Stimulated activated CD4-positive, alpha-beta T cell treated with anti-CD3 and anti-CD28 coated beads, Interleukin-1b, Interleukin-23, amount 100 ng/mL, for 48 hours (primary cell): Measurements from ENCODE around the gene URI1.
A peak's percentile ranks its signal among the peaks of the same experiment; 100 is the strongest.
"Not testable (repeated sequence)": the region's sequence is repeated elsewhere in the genome, so short reads cannot be mapped to it uniquely, and the experiment has no call there.

ENCODE experiments used
- DNase-seq: peaks from one replicate; pipeline ENCODE4 v3.0.0-alpha.2; 2020

URI1 gene, protein sequence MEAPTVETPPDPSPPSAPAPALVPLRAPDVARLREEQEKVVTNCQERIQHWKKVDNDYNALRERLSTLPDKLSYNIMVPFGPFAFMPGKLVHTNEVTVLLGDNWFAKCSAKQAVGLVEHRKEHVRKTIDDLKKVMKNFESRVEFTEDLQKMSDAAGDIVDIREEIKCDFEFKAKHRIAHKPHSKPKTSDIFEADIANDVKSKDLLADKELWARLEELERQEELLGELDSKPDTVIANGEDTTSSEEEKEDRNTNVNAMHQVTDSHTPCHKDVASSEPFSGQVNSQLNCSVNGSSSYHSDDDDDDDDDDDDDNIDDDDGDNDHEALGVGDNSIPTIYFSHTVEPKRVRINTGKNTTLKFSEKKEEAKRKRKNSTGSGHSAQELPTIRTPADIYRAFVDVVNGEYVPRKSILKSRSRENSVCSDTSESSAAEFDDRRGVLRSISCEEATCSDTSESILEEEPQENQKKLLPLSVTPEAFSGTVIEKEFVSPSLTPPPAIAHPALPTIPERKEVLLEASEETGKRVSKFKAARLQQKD

DNA sequence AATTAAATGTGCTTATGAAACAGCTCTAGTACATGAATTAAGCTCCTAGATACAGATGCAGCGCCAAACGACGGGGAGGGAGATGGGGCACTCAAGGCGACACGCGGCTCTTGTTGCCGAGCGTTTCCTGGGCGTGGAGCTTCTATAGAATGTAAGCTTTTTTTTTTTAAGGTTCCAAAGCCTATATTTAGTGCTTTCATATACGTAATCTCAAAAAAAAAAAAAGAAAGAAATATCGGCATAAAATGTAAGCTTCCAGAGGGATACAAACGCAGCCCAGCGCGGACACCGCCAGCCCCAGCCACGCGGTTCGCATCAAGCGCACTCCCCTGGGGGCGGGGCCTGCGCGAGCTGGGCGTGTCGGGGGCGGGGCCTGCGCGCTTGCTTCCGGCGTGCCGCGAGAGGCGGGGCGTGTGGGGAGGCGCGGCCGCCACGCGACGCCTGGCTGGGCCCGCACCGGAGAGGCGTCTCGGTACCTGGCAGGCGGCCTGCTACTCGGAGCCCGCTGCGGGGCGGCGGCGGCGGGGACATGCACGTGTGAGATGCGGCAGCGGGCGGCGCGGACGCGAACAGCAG lies at the start of gene URI1:
URI1 (plus strand) TSS at position 412 of the 576 bp plus-strand sequence. CDS start 309 bp downstream, outside the sequence.
- DNase-seq, result peak; percentile 91

DNA sequence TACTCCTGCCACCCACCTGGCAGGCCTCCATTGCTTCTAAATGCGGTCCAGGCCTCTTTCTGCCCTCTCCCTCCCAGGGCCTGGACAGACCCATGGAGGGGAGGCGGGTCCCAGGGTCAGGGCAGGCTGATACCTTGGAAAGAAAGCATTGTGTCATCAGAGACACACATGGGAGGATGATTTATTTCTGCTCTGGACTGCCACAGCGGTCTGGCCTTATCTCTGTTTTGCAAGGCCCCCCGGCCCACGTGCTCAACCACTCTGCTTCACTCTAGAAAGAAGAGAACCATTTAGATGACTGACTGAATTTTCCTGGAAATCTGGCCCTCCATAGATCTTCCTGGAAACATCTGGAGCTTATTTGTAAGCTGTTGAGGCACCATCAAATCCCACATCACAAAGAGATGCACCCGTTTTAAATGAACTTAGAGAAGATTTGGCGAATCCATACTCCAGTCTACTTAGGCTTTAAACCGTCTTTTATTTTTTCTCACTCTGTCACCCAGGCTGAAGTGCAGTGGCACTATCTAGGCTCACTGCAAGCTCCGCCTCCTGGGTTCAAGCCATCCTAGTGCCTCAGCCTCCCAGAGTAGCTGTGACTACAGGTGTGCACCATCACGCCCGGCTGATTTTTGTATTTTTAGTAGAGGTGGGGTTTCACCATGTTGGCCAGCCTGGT lies 48.3 kb upstream of the URI1 start:
- DNase-seq, result no peak

DNA sequence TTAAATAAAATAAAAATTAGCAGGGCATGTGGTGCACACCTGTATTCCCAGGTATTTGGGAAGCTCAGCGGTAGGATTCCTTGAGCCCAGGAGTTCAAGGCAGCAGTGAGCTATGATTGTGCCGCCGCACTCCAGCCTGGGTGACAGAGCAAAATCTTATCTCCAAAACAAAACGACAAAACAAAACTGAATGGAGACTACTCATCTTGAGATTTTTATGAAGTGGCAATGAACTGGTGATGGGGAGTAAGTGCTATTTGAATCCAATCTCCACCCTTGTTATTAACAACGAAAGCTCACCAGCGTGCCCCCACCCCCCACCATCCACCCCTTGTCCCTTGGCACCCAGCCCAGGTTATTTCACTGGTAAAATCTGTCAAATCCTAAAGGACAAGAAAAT lies 45.2 kb upstream of the URI1 start:
- DNase-seq, result no peak

DNA sequence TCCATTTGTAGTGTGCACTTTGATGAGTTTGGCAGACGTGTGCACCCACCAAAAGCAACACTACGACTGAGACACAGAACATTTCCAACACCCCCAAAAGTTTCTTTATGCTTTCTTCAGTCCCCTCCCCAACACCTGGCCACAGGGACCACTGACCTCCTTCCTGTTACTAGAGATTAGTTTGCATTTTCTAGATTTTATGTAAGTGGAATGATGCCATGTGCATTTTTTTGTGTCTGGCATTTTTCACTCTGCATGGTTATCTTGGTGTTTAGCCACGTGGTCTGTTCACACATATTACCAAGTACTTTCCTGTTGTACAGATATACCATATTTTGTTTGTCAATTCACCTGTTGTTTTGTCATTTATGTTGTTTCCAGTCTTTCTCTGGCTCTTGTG lies 44.6 kb upstream of the URI1 start:
- DNase-seq, result no peak

DNA sequence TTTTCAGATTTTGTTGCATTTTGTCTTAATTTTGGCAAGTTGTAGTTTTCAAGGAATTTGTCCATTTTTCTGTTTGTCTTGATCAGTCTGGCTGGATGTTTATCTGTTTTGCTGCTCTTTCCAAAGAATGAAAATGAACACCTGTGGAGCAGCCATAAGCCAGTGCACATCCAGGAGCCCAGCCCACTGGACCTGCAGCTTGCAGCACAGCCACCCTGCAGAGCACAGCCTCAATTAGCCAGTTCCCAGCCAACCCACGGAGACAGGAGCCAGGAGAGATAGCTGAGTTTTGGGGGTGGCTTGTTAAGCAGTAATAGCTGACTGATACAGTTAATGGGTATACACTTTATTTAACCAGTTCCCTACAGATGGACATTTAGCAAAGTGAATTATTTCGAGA lies 38.0 kb upstream of the URI1 start:
- DNase-seq, result no peak

DNA sequence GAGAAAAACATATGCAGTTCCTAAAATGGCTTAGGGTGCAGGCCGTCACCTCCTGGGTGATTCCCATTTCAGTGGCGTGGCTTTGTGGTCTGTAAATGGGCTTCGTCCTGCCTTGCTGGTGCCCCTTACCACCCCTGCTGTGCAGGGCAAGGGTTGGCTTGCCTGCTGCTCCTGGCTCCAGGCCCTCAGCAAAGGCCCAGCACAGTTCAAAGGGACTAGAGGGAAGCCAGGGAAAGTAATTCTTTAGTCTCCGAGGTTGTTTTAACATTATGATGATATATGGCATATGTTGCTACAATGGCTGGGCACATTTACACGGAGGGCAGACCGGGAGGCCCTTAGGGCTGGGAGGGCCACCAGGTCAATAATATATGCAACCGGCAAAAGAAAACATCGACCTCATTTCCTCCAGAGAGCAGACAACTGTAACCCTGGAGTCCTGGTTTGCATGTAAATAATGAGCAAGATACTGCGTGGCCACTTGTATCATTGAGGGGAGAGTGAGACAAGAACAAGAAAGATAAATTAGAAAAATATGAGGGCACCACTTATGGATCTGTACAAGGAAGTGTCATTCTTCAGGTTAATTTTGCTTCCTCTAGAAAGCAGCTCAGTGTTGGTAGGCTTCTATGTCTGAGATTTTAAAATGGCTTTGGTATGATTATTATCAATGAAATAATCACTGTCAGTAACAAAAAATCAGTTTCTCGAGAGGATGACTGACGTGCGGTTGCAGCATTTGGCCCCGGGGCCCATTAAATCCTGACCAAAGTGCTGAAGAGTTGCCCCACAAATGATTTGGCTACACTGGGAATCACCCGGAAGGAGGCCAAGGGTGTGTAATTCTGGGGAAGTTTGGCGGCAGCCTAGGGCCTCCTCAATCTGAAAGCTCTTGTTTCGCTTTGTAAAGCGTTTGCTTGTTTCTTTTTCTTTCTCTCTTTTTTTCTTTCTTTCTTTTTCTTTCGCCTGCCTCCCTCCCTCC lies 32.8 kb upstream of the URI1 start:
- no peak for DNase-seq

DNA sequence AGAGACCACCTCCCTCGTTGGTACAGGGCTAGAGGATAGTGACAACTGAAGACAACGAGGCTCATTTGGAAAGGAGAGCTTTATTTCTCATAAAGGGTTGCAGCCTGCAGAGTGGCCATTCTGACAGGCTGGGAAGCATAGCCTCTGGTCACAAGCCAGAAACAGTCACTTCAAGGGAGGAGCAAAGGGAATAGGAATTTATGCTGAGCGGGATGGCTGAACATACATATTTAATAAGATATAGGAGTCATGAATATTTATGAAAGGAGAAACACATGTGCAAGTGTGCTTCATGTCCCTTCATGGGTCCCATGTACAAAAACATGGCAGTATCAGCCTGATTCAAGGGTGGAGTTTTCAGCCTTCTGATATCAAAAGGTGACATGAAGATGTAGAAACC lies 27.1 kb upstream of the URI1 start:
- DNase-seq, result no peak

DNA sequence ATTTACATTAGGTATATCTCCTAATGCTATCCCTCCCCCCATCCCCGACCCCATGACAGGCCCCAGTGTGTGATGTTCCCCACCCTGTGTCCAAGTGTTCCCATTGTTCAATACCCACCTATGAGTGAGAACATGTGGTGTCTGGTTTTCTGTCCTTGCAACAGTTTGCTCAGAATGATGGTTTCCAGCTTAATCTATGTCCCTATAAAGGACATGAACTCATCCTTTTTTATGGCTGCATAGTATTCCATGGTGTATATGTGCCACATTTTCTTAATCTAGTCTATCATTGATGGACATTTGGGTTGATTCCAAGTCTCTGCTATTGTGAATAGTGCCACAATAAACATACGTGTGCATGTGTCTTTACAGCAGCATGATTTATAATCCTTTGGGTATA lies 26.2 kb upstream of the URI1 start:
- not testable (repeated sequence) for DNase-seq

DNA sequence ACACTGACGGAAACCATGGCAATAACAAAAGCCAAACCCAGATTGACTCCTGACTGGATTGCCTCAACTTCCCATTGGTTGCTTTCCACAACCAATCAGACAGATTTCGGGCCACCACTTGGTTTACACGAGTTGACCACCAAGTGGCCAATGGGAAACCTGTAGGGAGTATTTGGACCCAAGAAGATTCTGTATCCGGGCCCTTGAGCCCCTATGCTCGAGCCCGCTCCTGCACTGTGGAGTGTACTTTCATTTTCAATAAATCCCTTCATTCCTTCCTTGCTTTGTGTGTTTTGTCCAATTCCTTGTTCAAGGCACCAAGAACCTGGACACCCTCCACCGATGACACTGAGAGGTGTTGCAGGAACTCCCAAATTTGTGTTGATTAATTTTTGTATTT lies 24.1 kb upstream of the URI1 start:
- no peak for DNase-seq

DNA sequence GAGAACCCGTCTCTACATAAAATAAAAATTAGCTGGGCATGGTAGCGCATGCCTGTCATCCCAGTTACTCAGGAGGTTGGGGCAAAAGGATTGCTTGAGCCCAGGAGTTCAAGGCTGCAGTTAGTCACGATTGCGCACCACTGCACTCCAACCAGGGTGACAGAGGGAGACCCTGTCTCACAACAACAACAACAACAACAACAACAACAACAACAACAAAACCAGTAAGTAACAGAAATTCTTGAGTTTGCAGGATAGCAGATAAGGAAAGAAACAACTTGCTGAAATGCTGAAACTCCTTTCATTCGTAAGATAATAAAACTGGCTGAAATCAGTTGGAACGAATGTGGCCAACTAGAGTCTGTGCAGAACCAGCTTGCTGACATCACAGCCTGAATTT lies 23.1 kb upstream of the URI1 start:
- DNase-seq, result no peak

DNA sequence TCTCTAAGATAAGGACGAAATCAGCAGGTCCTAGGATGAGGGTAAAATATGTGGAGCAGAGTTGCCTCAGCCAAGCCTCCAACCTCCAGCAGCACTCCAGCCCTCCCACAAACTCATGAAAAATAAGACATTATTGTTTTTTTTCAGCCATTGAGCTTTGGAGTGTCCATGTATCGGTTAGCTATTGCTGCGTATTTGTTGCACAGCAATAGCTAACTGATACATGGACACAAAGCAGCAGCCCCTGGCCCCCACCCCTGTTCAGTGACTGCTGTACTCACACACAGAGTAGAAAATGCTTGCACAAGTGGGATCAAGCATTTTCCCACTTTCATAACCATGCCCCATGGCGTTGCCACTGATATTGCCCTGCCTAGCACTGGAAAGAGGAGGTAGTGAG lies 19.1 kb upstream of the URI1 start:
- no peak for DNase-seq

DNA sequence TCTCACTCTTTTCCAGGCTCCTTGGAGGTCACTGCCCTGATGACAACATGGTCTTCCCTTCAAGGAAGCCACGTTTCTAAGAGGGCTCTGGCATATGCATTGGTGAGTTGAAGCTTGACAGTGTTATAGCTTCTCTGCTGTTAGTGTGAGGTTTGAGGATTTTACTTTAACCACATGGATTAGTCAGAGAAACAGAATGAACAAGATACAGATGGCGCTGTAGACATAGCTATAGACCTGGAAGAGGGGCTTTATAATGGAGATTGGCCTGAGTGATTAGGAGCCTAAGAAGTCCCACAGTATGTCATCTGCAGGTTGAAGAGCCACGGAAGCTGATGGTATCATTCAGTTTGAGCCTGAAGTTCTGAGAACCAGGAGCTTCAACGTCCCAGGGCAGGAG lies 18.4 kb upstream of the URI1 start:
- no peak for DNase-seq

DNA sequence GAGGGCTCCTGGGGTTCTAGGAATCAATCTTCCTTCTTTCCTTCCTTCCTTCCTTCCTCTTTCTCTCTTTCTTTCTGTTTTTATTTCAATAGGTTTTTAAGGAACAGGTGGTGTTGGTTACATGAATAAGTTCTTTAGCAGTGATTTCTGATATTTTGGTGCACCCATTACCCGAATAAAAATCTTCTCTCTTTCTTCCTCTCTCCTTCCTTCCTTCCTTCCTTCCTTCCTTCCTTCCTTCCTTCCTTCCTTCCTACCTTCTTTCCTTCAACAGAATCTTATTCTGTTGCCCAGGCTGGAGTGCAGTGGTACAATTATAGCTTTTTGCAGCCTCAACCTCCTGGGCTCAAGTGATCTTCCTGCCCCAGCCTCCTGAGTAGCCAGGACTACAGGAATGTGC lies 16.0 kb upstream of the URI1 start:
- DNase-seq, result no peak

DNA sequence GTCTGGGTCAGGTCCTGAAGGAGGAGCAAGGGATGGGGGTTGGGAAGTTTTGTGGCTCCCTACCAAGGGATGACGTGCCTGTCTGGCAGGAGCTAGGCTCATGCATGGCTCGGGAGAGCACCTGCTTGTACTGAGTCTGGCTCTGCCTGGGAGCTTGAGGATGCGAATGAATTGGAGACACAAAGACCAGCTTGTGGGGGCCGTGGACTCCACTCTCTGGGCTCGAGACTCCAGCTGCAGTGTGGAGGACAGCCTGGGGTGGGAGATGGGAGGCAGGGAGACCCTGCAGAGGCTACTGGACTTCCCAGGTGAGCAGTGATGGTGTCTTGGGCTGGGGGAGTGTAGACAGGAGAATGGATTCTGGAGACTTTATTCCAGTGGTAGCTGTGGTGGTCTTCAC lies 15.2 kb upstream of the URI1 start:
- no peak for DNase-seq

DNA sequence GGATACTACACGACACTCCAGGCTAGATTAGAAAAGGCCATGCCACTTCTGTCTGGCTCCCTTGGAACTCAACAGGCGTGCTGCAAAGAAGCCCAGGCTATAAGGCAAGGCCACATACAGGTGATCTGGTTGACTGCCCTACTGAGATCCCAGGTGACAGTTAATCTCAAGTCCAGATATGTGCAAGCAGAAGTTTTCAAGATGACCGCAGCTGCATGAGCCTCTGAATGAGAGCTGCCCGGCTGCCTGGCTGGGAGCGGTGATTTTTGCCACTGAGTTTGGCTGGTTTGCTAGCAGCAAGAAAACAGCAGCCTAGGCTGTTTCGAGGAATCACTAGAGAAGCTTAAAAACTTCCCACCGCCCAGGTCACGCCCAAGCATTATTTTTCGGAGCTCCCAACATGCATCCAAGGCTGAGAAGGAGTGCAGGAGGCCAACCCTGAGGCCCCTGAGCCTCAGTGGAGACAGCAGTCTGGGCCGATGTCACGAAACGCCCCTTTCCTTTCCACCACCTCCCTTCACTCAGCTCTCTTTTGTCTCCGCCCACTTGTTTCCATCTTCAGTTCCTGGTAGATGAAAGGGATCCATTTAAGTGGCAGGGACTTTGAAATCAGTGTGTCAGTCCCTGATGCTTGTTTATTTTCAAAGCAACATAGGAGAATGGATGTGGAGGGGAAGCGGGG lies 14.0 kb upstream of the URI1 start:
- DNase-seq, result no peak

DNA sequence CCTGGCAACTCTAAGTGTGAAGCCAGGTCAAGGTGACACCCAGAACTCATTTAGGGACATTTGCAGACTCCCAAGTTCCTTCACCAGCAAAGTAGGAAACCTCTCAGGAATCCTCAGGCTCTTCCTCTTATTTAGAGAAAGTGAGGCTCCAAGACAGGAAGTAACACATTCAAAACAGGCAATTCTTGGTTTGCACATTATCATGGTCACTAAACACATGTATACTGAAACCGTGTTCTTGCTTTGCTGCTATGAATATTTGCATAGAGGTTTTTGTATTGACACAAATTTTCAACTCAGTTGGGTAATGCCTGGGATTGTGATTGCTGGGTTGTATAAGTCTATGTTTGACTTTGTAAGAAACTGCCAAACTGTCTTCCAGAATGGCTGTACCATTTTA lies 13.2 kb upstream of the URI1 start:
- no peak for DNase-seq

DNA sequence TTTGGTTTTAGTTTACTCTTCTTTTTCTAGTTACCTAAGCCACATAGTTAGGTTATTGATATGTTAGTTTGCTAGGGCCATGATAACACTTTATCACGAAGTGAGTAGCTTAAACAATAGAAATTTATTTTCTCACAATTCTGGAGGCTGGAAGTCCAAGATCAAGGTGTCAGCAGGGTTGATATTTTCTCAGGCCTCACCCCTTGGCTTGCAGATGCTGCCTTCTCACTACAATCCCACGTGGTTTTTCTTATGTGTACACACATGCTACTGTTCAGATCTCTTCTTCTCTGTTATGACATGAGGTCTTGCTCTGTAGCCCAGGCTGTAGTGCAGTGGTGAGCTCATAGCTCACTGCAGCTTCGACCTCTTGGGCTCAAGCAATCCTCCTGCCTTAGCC lies 7.8 kb upstream of the URI1 start:
- no peak for DNase-seq

DNA sequence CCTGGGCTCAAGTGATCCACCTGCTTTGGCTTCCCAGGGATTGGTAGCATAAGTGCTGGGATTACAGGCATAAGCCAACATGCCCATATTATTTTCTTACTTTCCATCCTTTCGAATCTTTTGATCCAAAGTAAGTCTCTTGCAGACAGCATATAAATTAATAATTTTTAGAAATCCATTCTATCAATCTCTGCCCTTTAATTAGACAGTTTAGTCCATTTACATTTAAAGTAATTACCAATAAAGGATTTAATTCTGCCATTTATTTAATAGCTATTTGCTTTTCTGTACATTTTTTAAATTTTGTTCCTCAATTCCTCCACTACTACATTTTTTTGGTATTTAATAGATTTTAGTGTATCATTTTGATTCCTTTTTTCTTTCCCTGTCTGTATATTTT lies 7.3 kb upstream of the URI1 start:
- no peak for DNase-seq

DNA sequence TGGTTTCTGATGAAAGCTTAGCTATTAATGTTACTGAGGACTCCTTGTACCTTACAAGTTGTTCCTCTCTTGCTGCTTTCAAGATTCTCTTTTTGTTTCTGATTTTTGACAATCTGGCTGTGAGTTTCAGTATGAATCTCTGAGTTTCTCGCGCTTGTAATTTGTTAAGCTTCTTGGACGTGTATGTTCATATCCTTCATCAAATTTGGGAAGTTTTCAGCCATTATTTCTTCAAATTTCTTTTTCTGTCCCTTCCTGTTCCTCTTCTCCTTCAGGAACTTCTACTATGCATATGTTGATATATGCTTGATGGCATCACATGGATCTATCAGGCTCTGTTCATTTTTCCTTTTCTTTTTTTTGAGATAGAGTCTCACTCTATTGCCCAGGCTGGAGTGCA lies 5.6 kb upstream of the URI1 start:
- DNase-seq, result no peak

DNA sequence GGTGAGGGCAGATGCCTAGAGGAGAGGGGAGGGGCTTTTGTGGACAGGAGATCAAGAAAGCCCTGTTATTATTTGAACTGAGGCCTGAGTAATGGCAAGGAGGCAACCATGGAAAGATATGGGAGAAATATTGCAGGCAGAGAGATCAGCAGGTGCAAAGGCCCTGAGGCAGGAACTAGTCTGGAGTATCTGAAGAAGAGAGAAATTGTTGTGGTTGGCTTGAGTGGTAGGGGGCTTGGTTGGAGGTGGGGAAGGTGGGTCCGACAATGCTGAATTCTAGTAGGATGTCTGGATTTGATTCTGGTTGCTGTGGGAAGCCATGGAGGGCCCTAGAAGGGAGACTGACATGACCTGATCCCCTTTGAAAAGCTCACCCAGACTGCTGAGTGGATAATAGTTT lies 2.4 kb upstream of the URI1 start:
- DNase-seq, result no peak

DNA sequence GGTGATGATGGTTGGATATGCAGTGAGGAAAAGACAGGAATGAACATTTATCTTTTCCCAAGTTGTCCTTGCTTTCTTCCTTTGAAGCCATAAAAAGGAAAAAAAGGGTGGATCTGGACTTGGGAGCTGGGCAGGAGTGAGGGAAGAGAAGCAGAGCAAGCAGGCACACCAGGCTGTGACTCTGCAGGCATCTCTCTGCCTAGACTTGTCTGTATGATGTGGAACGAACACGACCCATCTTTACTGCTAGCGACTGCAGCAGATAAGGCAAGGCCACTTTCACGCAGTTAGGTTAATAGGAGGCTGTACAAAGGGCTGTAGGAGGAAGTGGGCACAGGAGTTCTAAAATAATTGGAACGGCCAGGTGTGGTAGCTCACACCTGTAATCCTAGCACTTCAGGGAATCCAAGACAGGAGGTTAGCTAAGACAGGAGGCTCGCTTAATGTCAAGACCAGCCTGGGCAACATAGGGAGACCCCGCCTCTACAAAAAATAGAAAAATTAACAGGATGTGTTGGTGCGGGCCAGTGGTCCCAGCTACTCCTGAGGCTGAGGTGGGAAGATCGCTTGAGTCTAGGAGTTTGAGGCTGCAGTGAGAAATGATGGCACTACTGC lies 961 bp upstream of the URI1 start:
- no peak for DNase-seq
